GM19452 (cell line): ENCODE data around the gene CGNL1.

Source experiments
- ATAC-seq: cut with Tn5 transposase; IDR thresholded peaks from one replicate; pipeline ENCODE4 v1.9.1; 2021; ENCODE audit not compliant: unreplicated experiment

The CGNL1 gene

DNA sequence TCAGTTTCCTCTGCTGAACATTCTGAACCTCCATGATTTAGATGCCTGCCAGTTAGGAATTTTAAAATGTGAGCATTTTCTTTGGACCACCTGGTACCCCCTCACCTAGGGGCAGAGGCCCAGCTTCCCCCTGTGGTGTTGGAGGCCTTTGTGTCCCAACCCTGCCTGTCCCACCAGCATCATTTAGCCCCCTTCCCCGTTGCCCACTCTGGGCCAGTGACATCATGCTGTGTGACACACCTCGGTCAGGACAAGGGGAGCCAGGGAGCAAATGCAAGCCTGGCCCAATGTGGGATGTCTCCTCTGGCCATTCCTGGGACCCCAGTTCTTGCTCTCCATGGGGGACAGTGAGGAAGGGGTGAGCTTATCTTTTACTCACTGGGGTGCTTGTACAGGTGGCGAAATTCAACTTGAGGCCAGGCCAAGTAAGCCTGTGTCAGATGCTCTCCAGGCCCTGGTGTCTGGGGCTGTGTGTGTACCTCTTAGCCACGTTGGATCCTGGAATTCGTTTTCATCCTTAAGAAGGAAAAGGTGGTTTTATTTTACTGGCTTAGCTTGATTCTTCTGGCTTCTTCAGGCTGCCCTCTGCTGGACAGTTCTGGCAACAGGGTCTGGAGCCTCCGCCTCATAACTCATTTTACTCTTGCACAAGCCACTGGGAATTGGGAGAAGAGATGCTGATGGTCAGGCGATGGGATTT lies 165.7 kb downstream of the CGNL1 start:
- ATAC-seq: no peak

DNA sequence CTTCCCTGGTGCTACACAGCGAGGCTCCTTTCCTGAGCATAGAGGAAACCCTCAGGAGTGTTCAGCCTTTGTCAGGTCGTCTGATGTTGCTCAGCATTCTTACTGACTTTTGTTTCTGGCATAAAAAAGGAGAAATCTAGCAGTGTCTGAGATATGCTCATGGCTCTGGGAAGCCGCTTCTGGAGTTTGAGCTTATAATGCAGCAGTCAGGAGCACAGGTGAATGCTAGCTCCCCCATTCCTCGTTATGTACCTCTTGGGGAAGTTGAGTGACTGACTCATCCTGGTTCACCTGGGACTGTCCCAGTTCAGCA lies 166.2 kb downstream of the CGNL1 start:
- no peak for ATAC-seq

DNA sequence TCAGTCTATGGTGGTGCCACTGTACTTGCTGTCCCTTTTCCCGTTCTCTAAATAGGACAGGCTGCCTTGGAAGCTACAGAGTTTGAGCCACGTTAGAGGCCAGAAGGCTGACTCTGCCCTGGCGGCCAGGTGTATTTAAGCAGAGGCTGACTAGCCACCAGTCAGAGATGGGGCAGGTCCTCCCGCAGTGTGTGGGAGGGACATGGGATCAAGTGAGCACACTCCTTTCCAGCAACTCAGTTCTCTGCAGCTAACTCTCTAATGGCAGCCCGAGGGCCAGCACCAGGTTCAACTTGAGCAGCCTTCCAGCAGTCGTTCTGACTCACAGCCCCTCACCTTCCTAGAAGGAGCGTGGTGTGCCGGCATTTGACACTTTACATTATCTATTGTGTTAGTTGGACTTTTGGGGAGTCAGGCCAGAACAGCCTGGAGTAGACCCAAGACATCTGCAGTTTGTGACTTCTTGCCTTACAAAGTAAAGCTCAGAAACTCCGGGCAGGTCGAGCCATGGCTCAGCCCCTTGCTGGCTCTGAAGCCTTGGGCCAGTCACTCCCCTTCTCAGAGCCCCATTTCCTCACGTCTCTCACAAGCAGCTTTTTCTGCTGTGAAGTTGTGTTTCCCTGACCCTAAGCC lies 168.7 kb downstream of the CGNL1 start:
- ATAC-seq: no peak

DNA sequence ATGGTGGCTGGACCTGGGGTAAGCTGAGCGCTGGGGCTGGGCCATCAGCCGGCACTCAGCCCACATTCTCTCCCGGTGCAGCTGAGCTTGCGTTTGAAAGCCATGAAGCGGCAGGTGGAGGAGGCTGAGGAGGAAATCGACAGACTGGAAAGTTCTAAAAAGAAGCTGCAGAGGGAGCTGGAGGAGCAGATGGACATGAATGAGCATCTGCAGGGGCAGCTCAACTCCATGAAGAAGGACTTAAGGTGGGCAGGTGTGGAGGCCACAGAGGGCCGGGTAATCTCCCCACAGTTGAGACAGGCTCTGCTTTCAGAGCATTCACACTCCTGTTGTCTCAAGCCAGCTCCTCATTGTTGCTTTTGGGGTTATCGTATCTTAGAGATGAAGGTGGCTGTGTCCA lies 169.7 kb downstream of the CGNL1 start:
- ATAC-seq: no peak

DNA sequence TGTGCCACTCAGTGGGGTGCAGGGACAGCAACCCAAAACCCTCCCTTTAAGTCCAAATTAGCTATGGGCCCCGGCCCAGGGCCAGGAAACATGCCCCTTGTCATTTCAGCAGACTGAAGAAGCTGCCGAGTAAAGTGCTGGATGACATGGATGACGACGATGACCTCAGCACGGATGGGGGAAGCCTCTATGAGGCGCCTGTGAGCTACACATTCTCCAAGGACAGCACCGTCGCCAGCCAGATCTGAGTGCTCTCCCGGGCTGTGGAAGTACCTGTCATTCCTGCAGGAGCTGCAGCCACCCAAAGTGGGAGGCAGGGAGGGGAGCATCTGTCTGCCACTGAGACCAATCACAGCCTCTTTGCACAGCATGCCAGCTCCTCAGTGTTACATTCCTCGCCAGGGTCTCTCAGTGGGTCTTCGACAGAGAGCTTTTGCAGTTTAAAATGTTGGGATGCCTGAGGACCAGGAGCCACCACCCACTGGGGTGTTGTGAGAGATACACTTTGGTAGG lies 171.0 kb downstream of the CGNL1 start:
- no peak for ATAC-seq

DNA sequence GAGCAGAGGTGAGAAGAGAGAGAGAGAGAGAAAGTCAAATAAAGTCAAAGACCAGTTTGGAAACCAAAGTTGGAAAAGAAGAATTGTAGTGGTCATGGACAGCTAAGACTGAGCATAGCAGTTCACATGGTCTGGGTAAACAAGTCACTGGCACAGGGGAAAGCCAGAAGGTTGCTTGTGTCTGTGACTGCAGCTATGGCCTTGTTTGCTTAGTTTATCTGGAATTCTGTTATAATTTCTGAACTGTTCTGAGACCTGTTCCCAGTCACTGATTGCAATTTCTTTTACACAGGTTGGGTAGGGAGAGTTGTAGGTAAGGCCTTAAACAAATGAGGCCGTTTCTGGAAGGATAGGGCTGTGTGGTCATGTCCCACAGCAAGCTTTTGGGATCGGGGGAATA lies 172.0 kb downstream of the CGNL1 start:
- no peak for ATAC-seq

DNA sequence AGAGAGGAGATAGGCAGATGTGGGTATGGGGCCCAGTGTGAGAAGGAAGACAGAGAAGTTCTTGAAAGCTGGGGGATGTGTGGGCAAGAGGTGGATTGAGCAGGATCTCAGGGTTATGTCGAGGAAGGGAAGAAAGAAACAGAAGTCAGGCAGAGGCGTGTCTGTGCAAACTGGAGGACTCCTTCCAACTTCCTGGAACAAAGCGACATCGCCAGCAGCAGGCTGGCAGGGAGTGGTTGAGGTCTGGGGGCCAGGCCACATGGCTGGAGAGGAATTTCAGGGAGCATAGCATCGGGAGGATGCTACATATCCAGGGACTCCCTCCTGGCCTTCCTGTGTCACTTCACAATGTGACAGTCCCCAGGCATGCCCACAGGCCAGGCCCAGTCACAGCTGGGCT lies 172.5 kb downstream of the CGNL1 start:
- no peak for ATAC-seq

DNA sequence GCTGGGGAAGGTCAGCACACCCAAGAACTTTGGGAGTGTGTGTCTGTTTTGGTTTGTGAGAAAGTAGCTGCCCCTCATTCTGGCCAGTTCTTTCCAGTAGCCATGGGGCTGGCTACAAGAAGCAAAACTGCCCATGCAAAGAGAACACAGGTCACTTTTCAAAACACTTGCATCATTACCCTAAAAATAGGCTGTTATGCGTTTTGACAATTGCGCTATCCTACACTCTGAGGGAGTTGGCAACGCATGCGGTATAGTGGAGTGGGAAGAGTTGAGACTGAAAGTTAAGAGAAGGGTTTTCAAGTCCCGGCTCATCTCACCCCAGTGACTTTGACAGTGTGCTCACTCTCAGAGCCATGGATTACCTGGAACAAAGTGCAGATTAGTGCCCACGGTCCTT lies 173.6 kb downstream of the CGNL1 start:
- ATAC-seq: no peak

DNA sequence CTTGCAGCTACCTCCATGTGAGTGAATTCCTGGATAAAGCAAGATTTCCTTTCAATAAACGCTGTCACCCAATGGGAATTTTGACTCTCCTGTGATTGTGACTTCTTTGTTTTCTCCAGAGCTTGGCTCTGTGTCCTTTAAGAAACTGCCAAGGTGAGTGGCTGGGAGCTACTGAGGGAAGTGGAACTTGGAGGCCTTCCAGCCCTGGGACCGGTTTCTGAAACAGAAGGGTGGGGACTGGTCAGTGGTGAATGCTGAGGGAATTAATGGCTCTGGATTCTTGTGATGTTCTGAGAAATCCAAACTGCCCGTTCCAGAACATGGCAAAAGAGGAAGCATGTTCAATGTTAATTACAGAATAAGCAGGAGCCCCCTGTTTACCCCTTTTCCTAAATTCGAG lies 174.3 kb downstream of the CGNL1 start:
- ATAC-seq: no peak

DNA sequence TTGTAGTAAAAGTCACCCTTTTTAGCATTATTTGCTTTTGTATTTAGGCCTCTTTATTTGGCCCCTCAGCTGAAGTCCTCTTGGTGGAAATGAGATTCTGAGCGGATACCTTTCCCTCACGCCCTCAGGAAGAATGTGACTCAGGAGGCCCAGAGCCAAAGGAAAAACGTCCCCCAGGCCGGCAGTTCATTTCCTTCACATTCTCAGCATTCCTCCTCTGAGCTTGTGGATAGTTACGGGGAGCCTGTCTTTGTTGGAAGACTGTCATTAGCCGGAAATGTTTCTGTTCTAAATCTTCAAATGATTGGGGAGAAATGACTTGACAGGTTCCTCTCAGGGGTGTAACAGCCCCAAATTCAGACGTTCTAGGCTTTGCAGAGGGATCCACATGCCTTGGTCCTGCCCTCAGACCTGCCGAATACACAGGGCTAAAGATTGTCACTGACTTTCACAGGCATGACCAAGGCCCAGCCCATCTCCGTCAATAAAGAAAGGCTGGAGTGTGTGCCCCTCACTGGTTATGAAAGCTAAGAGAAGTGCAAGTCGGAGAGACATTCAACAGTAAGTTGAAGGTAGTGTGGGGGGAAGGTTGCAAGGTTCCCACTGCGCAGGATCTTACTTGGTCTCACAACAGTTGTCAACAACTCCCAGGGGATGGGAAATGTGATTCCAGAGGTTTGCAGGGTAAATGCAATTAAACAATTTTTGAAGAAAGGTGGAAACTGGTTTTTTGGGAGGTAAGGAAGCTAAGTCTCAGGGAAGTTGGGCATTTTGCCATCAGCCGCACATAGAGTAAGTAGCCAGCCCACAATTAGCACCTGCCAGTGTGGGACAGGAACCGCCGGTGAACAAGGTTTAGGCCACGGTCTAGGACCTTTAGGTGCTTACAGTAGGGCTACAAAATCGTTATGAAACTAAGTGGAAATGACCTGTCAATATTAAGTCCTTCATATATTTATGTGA lies 175.7 kb downstream of the CGNL1 start:
- no peak for ATAC-seq

DNA sequence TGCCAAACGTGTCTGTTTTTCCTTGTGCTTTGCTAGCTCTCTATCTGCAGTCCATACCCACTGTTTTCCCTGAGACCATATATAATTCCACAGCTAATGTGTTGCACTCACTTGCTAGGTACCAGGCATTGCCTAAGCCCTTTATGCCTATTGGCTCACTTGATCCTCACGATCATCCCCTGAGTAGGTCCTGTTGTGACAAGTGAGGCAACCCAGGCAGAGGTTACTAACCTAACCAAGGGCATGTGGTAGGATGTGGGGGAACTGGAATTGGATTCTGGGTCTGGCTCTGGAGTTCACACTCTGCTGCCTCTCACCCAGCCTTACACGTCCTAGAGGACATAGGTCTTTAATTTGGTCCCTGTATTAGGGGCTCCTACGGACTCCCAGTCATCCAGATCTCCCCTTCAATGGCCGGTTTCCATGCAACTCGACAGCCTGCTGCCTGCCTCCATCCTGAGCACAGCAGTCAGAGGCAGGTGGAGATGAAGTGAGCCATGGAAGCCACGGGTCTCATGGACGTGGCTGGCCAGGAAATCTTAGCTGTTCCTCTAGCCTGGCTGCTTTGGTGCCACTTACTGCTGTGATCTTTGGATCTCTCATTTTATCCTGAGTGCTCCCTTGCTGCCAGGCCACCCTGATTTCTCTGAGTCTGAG lies 176.5 kb downstream of the CGNL1 start:
- ATAC-seq: no peak

DNA sequence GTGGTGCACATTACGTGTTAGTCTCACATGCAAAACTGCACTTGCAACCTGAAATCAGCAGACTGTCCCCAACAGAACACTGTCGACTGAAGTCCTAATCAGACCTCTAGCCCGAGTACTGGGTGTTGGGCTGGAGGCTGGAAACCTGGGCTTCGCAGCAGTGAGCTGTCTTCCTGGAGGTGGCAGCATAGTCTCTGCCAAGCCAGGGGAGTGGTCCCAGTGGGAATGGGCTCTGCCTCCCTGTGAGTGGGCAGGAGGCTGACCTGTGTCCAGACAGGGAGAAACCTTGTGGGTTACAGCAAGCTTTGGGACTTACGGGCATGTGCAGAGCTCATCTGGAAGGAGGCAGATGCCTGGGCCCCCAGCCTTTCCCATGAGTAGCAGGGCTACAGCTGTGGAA lies 177.2 kb downstream of the CGNL1 start:
- ATAC-seq: no peak

DNA sequence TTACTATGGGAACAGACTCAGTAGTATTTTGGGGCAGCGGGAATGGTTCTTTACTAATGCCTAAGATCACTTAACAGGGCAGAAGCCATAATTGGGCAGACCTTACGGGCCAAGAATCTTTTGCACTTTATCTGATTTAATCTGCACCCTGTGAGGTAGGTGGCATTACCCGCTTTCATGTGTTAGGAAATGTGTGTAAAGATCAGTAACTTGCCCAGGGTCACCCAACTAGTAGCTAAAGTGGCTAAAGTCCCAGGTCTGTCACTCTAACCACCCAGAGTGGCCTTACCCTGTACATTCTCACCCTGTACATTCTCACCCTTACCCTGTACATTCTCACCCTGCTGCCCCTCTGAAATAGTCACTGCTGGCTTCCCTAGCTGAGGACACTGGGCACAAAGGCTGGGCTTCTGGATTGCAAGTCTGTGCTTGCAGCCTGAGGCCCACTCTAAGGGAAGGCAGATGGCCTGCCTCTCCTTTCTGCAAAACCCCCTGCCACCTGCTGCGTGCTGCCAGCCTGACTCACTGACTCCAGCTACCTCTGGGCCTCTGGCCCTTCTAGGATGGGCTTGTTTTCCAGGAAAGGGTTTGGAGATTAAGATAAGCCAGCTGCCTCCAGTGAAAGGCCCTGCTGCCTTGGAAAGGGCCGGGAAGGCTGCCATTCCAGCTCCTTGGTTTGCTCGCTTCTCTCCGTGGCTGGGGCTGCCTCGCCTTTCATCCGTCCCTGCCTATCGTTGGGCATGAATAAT lies 177.9 kb downstream of the CGNL1 start:
- no peak for ATAC-seq

DNA sequence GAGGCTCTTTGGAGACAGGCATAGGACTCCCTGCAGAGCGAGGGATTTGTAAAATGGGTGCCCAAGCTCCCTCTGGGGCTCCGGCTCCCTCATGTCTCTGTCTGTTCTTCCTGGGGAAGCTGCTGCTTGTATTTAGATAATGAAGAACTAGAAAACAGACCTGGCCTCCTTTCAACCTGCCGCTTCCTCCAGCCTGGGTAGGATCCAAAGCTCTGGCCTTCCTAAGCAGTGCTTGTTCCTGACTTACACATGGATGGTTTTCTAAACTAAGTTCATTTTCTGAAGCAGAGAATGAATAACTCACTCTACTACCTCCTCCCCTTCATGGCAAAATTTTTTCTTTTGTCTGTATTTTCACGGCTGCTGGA lies 178.5 kb downstream of the CGNL1 start:
- ATAC-seq: no peak

DNA sequence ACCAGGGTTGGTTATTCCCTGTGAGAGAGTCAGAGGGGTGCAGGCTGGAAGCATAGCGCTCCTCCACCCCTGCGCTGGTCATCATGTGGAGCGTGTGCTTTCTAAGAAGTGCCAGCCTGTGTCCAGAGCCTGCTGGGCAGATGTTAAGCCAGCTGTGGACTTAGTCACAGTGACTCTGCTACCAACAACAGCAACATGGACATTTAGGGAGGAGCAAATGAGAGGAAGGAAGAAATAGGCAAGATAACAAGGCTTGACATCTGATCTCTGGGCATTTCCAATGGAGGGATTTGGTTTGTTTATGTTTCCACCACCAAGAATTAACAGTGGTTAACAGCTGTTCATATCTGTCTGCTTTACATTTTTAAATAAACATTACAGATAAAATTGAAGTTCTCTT lies 179.0 kb downstream of the CGNL1 start:
- no peak for ATAC-seq

DNA sequence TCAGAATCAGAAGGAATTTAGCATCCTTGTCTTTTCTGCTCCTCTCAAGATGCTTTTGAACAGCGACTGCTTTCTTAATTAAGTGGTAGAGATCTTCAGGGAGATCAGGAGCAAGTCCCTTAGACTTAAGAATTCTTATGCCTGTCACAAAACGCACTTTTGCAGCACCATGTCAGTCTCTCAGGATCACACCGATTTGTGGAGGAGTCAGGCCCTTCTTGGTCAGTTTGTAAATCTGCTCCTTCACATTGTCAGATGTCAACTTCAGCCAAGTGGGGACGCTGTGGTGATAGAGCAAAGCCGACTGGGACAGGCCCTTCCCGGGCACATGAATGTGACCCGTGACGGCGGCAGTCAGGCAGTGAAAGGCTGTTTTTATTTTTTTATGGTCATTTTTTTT lies 179.7 kb downstream of the CGNL1 start:
- ATAC-seq: no peak

DNA sequence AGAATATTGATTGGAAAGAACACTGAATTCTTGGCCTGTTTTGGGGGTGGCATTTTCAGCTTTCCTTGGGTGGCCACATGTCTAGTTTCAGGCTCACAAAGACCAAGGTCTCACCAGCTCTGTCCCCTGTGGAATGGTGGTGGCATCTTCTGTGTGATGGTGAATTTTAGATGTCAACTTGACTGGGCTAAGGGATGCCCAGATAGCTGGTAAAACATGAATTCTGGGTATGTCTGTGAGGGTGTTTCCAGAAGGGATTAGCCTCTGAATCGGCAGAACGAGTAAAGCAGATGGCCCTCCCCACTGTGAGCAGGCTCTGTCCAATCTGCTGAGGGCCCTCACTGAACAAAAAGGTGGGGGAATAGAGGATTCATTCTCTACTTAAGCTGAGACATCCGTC lies 181.0 kb downstream of the CGNL1 start:
- ATAC-seq: no peak

DNA sequence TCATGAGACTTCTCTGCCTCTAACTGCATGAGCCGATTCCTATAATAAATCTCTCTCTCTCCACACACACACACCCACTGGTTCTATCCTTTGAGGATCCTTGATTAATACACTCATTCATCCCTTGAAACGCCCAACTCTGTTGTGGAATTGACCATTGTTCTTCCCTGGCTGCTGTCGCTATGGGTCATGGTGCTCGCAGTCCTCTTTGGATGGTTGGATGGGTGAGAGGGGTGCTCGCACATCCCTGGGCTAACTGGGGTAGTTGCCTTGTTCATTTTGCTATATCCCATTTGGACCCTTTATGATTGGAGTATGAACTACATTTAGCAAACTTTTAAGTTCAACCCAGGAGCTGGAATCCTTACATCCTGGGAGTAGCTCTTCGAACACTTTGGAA lies 181.5 kb downstream of the CGNL1 start:
- ATAC-seq: no peak

DNA sequence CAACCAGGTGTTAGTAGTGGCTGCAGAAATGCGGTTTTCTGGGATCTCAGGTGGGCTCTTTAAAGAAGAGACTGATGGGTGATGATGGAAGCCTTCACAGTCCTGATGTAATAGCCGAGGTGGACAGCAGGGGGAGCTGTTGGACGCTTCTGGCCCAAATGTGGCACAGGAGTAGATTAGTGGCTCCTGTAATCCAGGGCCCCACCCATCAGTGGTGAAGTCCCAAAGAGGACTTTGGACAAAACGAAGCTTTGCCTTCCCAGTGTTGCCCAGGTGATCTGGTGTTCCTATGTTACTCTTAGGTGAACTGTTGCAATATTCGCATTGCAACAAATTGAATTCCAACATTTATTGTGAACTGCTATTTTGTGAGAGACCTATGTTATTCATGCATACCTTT lies 183.6 kb downstream of the CGNL1 start:
- ATAC-seq: no peak

DNA sequence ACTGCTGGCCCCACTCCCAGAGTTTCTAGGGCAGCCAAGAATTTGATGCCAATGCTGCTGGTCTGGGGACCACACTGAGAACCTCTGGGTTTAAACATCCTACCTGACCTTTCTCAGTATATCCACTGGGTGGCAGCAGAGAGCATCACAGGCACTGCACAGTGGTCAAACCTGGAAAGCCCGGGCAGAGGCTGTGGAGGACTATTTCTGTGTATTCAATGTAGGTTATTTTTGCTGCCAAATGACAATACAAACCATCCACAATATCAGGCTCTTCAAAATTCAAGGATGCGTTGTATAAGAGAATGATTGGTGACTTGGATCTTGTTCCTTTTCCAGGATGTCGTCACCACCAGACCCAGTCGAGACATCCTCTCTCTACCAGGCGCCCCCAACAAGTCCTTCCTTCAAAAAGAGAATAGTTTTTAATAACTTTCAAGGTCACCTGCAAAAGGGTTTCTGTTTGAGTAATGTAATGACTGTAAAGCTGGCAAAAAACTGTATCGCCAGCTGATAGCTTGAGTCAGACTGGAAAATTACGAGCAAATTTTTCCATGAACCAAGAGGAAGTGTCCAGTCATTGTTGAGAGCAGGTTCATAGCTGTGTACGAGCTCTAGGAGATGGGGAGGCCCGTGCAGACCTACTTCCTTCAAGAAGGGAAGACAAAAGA lies 184.9 kb downstream of the CGNL1 start:
- peak; percentile 83 for ATAC-seq
